ENCODE data around the gene FADS2. TPM values are rescaled to one million over a fixed set of nuclear protein-coding genes. Genes with fewer than 3 reads are reported as not detected.
A peak's percentile ranks its signal among the peaks of the same experiment; 100 is the strongest.

Gene FADS2
- total RNA-seq, 2 donors from 2014 or later: 69.1 to 90.1 TPM

DNA sequence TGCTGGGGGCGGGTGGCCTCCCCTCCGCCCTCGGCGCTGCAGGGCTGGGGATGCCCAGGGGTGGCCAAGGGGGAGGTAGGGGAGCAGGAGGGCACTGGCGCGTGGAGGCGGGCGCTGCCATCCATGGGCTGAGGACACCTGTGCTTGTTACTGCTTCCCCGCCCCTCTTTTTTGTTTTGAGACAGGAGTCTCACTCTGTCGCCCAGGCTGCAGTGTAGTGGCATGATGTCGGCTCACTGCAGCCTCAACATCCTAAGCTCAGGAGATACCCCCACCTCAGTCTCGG, 63.9 kb downstream of the FADS2 start:
- peak overlapping the region in 1 of 2 donors; percentile 53 for H3K27ac Mint-ChIP-seq
- ATAC-seq: peak in 1 of 2 donors; percentile 15

DNA sequence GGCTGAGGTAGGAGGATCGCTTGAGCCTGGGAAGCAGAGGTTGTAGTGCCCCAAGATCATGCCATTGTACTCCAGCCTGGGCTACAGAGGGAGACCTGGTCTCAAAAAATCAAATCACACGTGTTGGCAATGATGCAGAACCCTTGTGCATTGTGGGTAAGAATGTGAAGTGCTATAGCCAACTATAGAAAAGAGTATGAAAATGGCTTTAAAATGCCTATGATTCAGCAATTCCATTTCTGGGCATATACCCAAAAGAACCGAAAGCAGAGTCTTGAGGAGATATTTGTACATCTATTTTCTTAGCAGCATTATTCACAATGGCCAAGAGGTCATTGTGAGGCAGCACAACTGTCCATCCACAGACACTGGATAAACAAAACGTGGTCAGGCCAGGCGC, 65.9 kb downstream of the FADS2 start:
- Mint-ChIP-seq H3K36me3 (no peaks in the 10 kb centered on the region), H3K4me1 (ENCODE audit: low read depth in 2 of 2) (peaks cover 0 to 6% of the 10 kb centered on the region in 2 donors), H3K9me3 (no peaks in the 10 kb centered on the region), H3K4me3 (no peak overlapping the region), H3K27ac (no peak overlapping the region), H3K27me3 (no peaks in the 10 kb centered on the region)
- ATAC-seq (no peak), DNase-seq (ENCODE audit: low spot score) (no peak)

More for the DNA sequence above, 63.9 kb downstream of the FADS2 start:
- H3K4me1 Mint-ChIP-seq (ENCODE audit: low read depth in 2 of 2): peaks cover 0 to 6% of the 10 kb centered on the region in 2 donors
- H3K4me3 Mint-ChIP-seq: peak overlapping the region; percentile 65
- no peaks in the 10 kb centered on the region for H3K9me3 Mint-ChIP-seq
- no peak for DNase-seq (ENCODE audit: low spot score)
- H3K36me3 Mint-ChIP-seq: no peaks in the 10 kb centered on the region
- H3K27me3 Mint-ChIP-seq: no peaks in the 10 kb centered on the region

DNA sequence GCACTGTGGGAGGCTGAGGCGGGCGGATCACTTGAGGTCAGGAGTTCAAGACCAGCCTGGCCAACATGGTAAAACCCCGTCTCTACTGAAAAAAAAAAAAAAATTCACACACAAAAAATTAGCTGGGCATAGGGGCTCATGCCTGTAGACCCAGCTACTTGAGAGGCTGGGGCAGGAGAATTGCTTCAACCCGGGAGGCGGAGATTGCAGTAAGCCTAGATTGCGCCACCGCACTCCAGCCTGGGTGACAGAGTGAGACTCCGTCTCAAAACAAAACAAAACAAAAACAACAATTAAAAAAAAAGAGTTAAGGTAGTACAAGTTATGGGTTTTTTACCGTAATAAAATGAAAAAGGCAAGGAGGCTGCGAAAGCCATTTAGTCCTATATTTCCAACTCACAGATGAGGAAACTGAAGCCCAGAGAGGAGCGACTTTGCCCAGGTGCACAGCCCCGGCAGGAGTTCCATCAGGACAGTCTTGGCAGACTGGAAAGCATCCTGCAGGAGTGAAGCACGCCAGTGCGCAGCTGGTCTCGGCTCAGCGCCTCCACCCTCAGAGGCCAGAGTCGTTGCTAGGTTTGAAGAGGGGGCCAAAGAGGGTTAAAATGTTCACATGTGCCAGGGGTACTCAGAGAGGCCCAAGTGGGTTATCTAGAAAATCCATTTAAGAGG, 67.1 kb downstream of the FADS2 start:
- H3K4me3 Mint-ChIP-seq: no peak overlapping the region
- no peaks in the 10 kb centered on the region for H3K9me3 Mint-ChIP-seq
- peaks cover 5 to 10% of the 10 kb centered on the region in 2 donors for H3K4me1 Mint-ChIP-seq (ENCODE audit: low read depth in 2 of 2)
- ATAC-seq (no peak), DNase-seq (ENCODE audit: low spot score) (no peak)
- no peaks in the 10 kb centered on the region for H3K36me3 Mint-ChIP-seq
- H3K27ac Mint-ChIP-seq: no peak overlapping the region
- H3K27me3 Mint-ChIP-seq: no peaks in the 10 kb centered on the region

DNA sequence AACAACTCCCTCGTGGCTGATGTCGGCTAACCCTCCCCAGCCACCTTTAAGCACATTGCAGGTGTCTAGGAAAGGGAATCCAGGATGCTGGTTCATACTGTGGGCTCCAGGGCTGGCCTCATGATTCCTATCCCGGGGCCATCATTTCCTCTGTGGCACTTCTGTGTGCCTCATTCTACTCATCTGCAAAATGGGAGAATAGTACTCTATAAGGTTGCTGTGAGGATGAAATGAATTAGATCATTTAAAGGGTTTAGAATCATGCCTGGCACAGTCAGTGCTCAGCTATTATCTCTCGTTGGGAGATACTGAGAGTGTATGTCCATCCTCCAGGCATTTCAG, 67.6 kb downstream of the FADS2 start:
- Mint-ChIP-seq H3K4me3 (no peak overlapping the region), H3K9me3 (no peaks in the 10 kb centered on the region), H3K4me1 (ENCODE audit: low read depth in 2 of 2) (peaks cover 5 to 10% of the 10 kb centered on the region in 2 donors), H3K36me3 (no peaks in the 10 kb centered on the region), H3K27me3 (no peaks in the 10 kb centered on the region), H3K27ac (no peak overlapping the region)
- ATAC-seq (no peak), DNase-seq (ENCODE audit: low spot score) (no peak)

DNA sequence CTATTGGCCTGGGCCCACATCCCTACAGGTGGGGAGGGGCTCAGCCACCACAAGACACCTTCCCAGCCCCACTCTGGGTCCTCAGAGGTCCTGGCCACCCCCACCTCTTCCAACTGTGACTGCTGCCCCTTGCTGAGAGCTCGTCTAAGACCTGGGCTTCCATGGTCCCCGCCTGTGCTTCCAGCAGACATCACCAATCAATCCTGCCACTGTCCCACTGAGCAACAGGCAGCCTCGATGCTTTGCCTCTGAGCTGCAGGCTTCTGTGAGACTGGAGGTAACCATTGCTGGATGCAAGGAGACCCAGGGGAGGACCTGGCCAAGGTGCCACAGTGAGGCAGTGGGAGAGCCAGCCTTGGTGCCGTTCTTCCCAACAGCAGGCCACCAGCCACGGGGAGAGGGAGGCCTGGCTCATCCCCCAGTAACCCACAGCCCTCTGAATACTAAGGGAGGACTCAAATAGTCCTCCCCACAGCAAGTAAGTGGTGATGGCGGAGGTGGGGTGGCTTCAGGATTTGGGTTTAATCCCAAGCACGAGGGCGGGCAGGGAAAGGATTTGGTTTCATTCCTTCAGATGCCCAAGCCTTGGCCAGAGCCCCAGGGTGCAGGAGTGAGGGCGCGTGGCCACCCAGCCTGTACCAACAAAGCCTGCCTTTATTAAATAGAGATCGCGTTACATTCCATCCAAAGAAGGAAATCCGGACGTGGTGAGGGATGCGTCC, 68.7 kb downstream of the FADS2 start:
- Mint-ChIP-seq H3K27me3 (no peaks in the 10 kb centered on the region), H3K4me3 (no peak overlapping the region), H3K4me1 (ENCODE audit: low read depth in 2 of 2) (peaks cover 5 to 8% of the 10 kb centered on the region in 2 donors), H3K27ac (peak overlapping the region in 1 of 2 donors; percentile 57), H3K36me3 (no peaks in the 10 kb centered on the region), H3K9me3 (no peaks in the 10 kb centered on the region)
- DNase-seq (ENCODE audit: low spot score): no peak
- ATAC-seq: no peak

DNA sequence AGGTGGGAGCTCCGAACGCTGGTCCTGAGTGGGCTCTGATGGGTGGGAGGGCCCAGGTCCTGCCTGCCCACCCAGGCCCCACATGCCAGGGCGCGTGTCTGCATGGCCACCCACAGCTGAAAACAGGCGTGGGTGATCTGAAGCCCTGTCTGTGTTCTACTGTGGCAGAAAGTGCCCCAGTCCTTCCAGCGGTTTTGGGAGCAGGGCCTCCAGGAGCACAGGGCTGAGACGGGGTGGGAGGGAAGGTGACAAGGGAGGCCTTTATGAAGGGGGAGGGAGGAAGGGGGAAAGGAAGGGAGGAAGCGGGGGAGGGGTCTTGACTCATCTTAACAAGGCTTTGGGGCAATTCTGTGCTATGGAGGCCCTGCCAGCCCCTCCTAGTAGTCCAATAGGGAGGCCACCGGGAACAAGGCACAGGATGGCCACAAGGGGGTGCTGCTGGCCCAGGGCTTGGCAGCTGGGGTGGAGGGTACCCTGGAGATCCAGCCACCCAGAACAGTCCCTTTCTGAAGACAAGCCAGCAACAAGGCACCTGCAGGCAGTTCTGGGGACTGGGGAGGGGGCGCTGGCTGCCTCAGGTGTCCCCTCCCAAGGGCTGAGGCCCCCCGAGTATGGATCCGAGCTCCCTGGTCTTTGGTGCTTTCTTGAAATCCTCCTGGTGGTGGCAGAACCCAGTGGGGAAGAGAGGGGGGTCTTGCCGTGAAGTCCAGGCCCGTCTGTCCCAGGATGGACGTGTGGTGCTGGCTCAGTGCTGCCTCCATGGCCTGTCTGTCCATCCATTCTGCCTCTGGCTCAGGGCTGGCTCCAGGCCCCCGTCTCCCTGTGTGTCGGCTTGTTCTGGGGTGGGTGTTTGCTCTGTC, 69.5 kb downstream of the FADS2 start:
- Mint-ChIP-seq H3K27ac (no peak overlapping the region), H3K4me3 (no peak overlapping the region), H3K27me3 (no peaks in the 10 kb centered on the region), H3K36me3 (no peaks in the 10 kb centered on the region), H3K9me3 (no peaks in the 10 kb centered on the region), H3K4me1 (ENCODE audit: low read depth in 2 of 2) (peaks cover 5 to 8% of the 10 kb centered on the region in 2 donors)
- DNase-seq (ENCODE audit: low spot score): peak; percentile 76
- ATAC-seq: peak; percentile 59 to 73

DNA sequence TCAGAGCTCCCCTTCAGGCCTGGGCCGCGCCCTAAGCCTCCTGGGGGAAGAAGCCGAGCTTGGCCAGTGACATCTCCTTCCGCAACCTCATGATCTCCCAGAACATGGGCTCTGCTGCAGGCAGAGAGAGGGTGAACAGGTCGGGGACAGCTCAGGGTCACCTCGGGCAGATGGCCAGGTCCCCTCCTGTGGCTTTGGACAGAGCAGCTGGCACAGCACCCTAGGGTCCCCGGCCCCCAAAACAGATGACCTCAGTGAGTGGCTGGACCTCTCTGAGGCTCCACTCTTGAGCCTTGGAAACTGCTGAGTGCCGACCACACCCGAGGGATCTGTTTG, 70.1 kb downstream of the FADS2 start:
- Mint-ChIP-seq H3K27ac (no peak overlapping the region), H3K27me3 (no peaks in the 10 kb centered on the region), H3K4me3 (no peak overlapping the region), H3K36me3 (no peaks in the 10 kb centered on the region), H3K9me3 (no peaks in the 10 kb centered on the region), H3K4me1 (ENCODE audit: low read depth in 2 of 2) (peaks cover 5 to 8% of the 10 kb centered on the region in 2 donors)
- DNase-seq (ENCODE audit: low spot score): no peak
- no peak for ATAC-seq

DNA sequence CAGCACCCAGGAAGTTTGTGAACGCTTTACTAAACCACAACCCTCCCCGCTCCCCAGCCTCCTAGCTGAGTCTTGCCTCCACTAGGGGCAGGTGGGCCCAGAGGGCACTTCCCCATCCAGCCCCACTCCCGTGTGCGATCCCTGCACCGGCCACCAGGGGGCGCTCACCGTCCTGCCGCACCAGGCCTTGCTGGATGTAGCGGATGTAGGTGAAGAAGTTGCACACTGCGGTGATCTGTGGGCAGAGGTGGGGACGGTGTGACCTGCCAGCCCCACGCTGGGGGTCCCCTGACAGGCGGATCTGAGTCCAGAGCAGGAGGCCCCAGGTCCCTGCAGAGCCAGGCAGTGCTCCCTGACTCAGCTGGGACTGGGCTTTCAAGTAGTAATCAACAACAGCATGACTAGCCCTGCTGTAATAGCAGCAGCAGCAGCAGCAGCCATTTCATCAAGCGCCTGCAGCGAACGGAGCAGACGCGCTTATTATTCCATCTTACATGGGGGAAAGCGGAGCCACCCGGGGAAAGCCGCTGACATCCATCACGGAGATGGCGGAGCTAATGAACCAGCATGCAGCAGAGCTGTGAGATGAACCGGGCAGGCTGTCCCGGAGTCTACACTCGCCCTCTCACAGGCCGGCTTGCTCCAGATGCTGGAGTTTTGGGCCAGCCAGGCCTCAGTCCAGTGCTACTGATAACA, 71.2 kb downstream of the FADS2 start:
- DNase-seq (ENCODE audit: low spot score) (peak; percentile 89), ATAC-seq (peak; percentile 89)
- H3K9me3 Mint-ChIP-seq: no peaks in the 10 kb centered on the region
- H3K4me1 Mint-ChIP-seq (ENCODE audit: low read depth in 2 of 2): peaks cover 5 to 12% of the 10 kb centered on the region in 2 donors
- peak overlapping the region; percentile 20 for H3K4me3 Mint-ChIP-seq
- H3K36me3 Mint-ChIP-seq: no peaks in the 10 kb centered on the region
- H3K27ac Mint-ChIP-seq: peak overlapping the region; percentile 70 to 72
- no peaks in the 10 kb centered on the region for H3K27me3 Mint-ChIP-seq

DNA sequence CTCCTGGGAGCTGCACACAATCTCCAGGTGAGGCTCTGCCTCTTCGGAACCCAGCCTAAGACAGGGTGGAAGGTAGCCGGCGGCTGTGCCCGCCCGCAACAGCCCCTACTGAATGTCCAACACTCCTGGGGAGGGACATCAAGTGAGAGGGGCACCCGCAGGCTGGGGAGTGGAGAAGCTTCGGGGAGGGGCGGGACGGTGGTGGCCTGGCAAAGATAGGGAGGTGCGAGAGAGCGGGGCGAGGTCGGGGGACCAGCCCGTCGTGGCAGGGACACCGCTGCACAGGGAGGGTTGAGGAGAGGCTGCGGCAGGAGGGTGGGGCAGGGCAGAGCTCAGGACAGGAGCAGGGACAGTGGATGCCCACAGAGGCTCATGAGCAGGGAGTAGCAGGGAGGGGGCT, 72.2 kb downstream of the FADS2 start:
- Mint-ChIP-seq H3K4me3 (no peak overlapping the region), H3K9me3 (no peaks in the 10 kb centered on the region), H3K36me3 (no peaks in the 10 kb centered on the region), H3K27me3 (no peaks in the 10 kb centered on the region), H3K27ac (no peak overlapping the region), H3K4me1 (ENCODE audit: low read depth in 2 of 2) (peaks cover 5 to 12% of the 10 kb centered on the region in 2 donors)
- no peak for ATAC-seq
- no peak for DNase-seq (ENCODE audit: low spot score)

DNA sequence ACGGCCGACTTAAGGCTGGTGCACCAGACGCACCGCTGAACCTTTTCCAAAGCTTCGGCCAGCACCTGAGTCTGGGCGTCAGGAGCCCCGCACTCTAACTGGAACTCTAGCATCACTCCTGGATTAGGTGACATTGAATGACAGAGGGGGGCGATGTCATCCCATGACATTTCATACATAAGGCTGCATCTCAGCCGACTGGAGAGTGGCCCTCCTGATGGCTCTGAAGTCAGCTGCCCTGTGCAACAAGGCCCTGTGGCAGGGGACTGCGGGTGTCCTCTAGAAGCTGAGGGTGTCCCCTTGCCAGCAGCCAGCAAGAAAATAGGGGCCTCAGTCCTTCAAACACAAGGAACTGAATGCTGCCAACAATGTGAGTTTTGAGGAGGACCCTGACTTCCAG, 73.3 kb downstream of the FADS2 start:
- Mint-ChIP-seq H3K27ac (no peak overlapping the region), H3K4me3 (no peak overlapping the region), H3K9me3 (no peaks in the 10 kb centered on the region), H3K27me3 (no peaks in the 10 kb centered on the region), H3K4me1 (ENCODE audit: low read depth in 2 of 2) (peaks cover 5 to 11% of the 10 kb centered on the region in 2 donors), H3K36me3 (no peaks in the 10 kb centered on the region)
- DNase-seq (ENCODE audit: low spot score) (no peak), ATAC-seq (no peak)

DNA sequence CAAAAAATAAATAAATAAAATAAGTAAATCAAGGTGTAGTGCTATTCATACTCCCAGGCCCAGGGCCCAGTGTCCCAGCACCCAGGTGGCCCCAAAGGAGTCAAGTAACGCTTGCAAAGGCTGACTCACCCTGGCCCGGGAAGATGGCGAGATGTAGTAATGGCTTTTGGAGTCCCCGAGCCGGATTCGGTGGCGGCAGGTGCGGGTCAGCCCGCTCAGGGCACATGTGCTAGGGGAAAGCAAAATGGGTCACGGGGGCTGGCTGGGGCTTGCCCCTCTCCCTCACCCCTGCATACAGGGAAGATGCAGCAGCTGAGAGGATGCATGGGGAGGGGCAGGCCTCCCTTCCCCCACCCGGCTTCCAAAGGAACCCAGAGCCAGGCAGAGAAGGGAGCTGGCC, 74.2 kb downstream of the FADS2 start:
- H3K4me3 Mint-ChIP-seq: no peak overlapping the region
- no peaks in the 10 kb centered on the region for H3K36me3 Mint-ChIP-seq
- DNase-seq (ENCODE audit: low spot score) (no peak), ATAC-seq (no peak)
- H3K27ac Mint-ChIP-seq: no peak overlapping the region
- peaks cover 5 to 9% of the 10 kb centered on the region in 2 donors for H3K4me1 Mint-ChIP-seq (ENCODE audit: low read depth in 2 of 2)
- no peaks in the 10 kb centered on the region for H3K27me3 Mint-ChIP-seq
- H3K9me3 Mint-ChIP-seq: no peaks in the 10 kb centered on the region

DNA sequence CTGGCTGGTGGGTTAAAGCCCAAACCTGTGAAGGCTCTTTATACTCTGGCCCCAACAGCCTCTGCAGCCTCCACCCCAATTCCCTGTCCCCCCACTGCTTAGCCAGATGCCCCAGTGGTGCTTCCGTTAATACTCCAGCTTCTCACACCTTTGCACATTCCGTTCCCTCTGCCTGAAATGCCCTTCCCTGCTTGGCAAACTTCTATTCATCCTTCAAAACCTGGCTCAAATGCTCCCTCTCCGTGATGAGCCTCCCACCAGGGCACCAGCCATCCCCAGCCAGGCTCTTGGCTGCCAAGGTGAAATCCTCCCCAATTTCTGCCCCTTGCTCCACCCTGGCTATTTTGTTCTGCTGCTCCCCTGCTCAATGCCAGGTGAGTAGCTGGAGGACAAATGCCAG, 75.7 kb downstream of the FADS2 start:
- Mint-ChIP-seq H3K4me1 (ENCODE audit: low read depth in 2 of 2) (peaks cover 5 to 9% of the 10 kb centered on the region in 2 donors), H3K4me3 (no peak overlapping the region), H3K9me3 (no peaks in the 10 kb centered on the region), H3K27me3 (no peaks in the 10 kb centered on the region), H3K27ac (peak overlapping the region in 1 of 2 donors; percentile 35), H3K36me3 (no peaks in the 10 kb centered on the region)
- DNase-seq (ENCODE audit: low spot score) (no peak), ATAC-seq (no peak)

DNA sequence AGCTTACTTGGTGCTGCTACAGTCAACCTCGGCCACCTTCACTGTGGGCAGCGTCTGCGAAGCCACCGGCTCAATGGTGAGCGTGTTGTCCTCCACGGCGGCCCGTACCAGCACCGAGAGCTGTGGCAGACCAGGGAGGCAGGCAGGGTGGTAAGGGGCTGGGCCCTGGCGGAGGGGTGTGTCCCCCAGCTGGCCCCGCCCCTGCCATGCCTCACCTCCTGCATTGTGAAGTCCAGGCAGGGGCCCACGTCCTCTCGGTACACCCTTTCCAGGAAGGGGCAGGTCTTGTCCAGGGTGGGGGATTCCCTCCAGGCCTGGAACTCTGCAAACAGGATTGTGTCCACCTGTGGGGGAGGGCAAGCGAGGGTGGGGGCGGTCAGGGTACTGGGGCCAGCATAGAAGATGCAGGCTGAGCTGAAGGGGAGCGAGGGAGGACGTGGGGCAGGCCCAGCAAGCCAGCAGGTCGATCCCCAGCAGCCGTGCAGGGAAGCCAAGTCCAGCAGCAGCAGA, 76.5 kb downstream of the FADS2 start:
- Mint-ChIP-seq H3K4me3 (no peak overlapping the region), H3K9me3 (no peaks in the 10 kb centered on the region), H3K27me3 (no peaks in the 10 kb centered on the region), H3K36me3 (no peaks in the 10 kb centered on the region), H3K4me1 (ENCODE audit: low read depth in 2 of 2) (peaks cover 0 to 4% of the 10 kb centered on the region in 2 donors), H3K27ac (no peak overlapping the region)
- ATAC-seq: peak; percentile 39 to 66
- DNase-seq (ENCODE audit: low spot score): no peak

Measured in natural killer cell treated with Interleukin-12 subunit alpha and Interleukin-12 subunit beta and Interleukin-15 and Interleukin-18, amount 100 ng/mL, for 72 hours (primary cell).